Hematopoietic multipotent progenitor cell treated with erythropoietin and hydrocortisone succinate and interleukin-3 and kit ligand, for 17 days (in vitro differentiated cells): ENCODE results near the gene RIPOR2.
"Not testable (repeated sequence)": the region's sequence is repeated elsewhere in the genome, so short reads cannot be mapped to it uniquely, and the experiment has no call there.

ENCODE experiments used
- DNase-seq: peaks from one replicate; pipeline ENCODE4 v3.0.0-alpha.2; 2015; ENCODE audit warnings: low spot score

RIPOR2 gene

GRCh38 chr6:24763578-24763977, 172.2 kb downstream of the RIPOR2 start:
- DNase-seq = no peak

- no peak for DNase-seq
Observed at GRCh38 chr6:24761851-24762250, 173.9 kb downstream of the RIPOR2 start.

GRCh38 chr6:24761193-24761835, 174.4 kb downstream of the RIPOR2 start:
- peak; percentile 30 for DNase-seq

- no peak for DNase-seq
Observed at GRCh38 chr6:24760210-24760609, 175.6 kb downstream of the RIPOR2 start.

- no peak for DNase-seq
Observed at GRCh38 chr6:24759718-24760117, 176.0 kb downstream of the RIPOR2 start.

- DNase-seq = no peak
Observed at GRCh38 chr6:24757611-24758010, 178.1 kb downstream of the RIPOR2 start.

GRCh38 chr6:24755279-24755678, 180.5 kb downstream of the RIPOR2 start:
- DNase-seq = peak; percentile 19

GRCh38 chr6:24754378-24754777, 181.4 kb downstream of the RIPOR2 start:
- not testable (repeated sequence) for DNase-seq
